ENCODE data around the gene CEP57L1.
"Not testable (repeated sequence)": the region's sequence is repeated elsewhere in the genome, so short reads cannot be mapped to it uniquely, and the experiment has no call there.

Gene CEP57L1

GRCh38 chr6:109102762-109103161 is 7.5 kb downstream of the CEP57L1 start:
- in situ Hi-C loops (cut with MboI; ENCODE audit: low sequenced_read_pairs) = no loop called here

- in situ Hi-C loops (cut with MboI; ENCODE audit: low sequenced_read_pairs) = no loop called here
Measured at GRCh38 chr6:109103942-109104341, 8.6 kb downstream of the CEP57L1 start.

GRCh38 chr6:109104512-109104911 is 9.2 kb downstream of the CEP57L1 start:
- in situ Hi-C loops (cut with MboI; ENCODE audit: low sequenced_read_pairs) = no loop called here

- in situ Hi-C loops (cut with MboI; ENCODE audit: low sequenced_read_pairs) = no loop called here
Measured at GRCh38 chr6:109105681-109106080, 10.4 kb downstream of the CEP57L1 start.

GRCh38 chr6:109109663-109110062 is 14.4 kb downstream of the CEP57L1 start:
- in situ Hi-C loops (cut with MboI; ENCODE audit: low sequenced_read_pairs) = not testable (repeated sequence)

DNA sequence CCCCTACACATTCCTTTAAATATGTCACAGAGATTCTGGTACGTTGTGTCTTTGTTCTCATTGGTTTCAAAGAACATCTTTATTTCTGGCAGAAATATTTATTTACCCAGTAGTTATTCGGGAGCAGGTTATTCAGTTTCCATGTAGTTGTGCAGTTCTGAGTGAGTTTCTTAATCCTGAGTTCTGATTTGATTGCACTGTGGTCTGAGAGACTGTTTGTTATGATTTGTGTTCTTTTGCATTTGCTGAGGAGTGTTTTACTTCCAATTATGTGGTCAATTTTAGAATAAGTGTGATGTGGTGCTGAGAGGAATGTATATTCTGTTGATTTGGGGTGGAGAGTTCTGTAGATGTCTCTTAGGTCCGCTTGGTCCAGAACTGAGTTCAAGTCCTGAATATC is 17.4 kb downstream of the CEP57L1 start:
- in situ Hi-C loops (cut with MboI; ENCODE audit: low sequenced_read_pairs) = not testable (repeated sequence)

DNA sequence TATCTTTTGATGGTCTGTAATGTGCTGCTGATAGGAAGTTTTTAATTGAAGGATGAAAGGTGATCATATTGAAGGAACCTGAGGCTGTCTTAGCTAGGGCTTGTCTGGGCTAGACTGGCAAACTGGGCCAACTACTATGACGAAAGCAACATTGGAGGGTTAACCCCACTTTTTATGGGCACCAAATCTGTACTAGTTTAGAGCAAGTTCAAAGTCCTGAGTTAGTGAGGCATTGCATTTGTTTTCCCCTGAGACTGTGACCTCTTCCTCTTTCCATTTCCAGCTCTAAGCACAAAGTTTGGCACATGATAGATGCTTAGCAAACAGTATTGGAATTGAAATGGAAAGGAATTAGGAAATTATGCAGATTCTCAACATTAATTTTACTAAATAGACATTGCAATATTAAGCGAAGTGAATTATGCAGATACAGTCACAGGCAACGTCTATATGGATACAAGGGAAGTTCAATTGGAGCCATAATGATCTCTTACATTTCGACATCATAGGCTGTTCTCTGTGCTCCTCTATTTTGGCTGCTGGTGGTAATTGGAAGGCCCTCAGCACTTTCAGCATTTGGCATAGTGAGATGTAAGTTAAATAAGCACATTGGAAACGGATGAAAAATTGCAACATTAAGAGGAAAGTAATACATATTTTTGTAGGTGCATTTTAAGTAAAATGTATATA is 22.2 kb downstream of the CEP57L1 start:
- in situ Hi-C loops (cut with MboI; ENCODE audit: low sequenced_read_pairs) = no loop called here

DNA sequence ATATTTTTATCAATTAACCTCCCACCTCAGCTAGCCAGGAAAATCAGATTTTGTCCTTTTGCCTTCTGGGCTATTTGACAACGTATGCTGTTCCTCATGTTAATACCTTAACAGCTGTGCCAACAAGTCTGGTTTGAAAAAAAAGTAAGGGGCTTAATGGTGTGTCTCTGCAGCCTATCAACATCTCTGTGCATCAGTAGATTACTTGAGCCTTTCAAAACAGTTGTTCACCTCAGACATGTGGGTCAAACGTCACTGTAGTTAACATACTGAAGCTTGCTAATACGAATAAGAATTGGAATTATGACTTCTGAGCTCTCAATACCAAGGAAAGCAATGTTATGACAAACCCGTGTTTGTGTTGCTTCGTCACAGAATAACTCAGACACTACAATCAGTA is 23.0 kb downstream of the CEP57L1 start:
- in situ Hi-C loops (cut with MboI; ENCODE audit: low sequenced_read_pairs) = no loop called here

GRCh38 chr6:109118871-109119354 is 23.6 kb downstream of the CEP57L1 start:
- in situ Hi-C loops (cut with MboI; ENCODE audit: low sequenced_read_pairs) = no loop called here

DNA sequence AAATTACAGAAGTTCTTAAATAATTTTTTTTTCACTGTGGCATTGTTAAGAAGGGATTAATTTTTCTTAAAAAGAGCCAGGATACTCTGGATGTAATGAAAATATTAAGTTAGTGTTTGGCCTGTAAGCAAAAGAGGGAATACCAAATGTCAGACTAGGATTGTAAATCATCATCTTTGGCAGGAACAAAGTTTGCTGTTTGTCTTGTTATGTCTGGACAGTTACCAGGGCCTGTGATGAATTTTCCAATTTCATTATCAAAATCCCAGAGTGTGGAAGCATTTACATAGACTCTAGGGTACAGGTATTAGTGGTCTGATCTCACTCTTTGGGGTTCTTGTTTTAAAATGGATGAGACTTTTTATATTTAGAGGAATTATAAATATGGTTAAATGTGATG is 26.1 kb downstream of the CEP57L1 start:
- in situ Hi-C loops (cut with MboI; ENCODE audit: low sequenced_read_pairs) = no loop called here

DNA sequence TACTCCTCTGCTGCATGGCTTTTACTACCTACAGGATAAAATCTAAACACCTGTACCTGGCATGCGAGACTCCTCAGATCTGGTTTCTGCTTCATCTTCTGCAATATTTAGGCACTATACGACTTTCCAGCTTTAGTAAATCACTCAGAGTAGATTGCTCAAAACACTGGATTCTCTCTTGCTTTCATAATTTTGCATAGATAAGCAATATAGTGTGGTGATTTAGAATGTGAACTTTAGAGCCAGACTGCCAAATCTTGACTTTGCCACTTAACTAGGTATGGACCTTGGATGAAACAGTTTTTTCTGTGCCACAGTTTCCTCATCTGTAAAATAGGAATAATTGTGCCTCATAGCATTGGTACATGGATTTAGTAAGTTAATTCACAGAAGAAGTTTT is 28.9 kb downstream of the CEP57L1 start:
- in situ Hi-C loops (cut with MboI; ENCODE audit: low sequenced_read_pairs) = no loop called here

- in situ Hi-C loops (cut with MboI; ENCODE audit: low sequenced_read_pairs) = no loop called here
Measured at GRCh38 chr6:109125504-109125903, 30.2 kb downstream of the CEP57L1 start.

DNA sequence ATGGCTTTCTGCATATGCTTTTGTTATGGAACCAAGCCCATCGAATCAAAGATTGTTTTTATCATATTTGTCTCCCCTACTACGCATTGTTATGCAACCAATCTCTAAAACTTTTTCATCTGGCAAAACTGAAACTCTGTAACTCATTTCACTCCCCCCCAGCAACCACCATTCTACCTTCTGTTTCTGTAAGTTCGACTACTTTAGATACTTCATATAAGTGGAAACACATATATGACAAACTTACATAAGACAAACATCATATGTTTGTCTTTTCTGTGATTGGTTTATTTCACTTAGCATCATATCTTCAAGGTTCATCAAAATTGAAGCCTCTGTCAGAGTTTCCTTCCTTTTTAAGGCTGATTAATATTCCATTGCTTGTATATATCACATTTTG is 34.8 kb downstream of the CEP57L1 start:
- in situ Hi-C loops (cut with MboI; ENCODE audit: low sequenced_read_pairs) = no loop called here

DNA sequence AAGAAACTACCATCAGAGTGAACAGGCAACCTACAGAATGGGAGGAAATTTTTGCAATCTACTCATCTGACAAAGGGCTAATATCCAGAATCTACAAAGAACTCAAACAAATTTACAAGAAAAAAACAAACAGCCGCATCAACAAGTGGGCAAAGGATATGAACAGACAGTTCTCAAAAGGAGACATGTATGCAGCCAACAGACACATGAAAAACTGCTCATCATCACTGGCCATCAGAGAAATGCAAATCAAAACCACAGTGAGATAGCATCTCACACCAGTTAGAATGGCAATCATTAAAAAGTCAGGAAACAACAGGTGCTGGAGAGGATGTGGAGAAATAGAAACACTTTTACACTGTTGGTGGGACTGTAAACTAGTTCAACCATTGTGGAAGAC is 40.3 kb downstream of the CEP57L1 start:
- in situ Hi-C loops (cut with MboI; ENCODE audit: low sequenced_read_pairs) = not testable (repeated sequence)

GRCh38 chr6:109136039-109136438 is 40.7 kb downstream of the CEP57L1 start:
- in situ Hi-C loops (cut with MboI; ENCODE audit: low sequenced_read_pairs) = not testable (repeated sequence)

- in situ Hi-C loops (cut with MboI; ENCODE audit: low sequenced_read_pairs) = not testable (repeated sequence)
Measured at GRCh38 chr6:109136530-109136929, 41.2 kb downstream of the CEP57L1 start.

GRCh38 chr6:109139109-109139508 is 43.8 kb downstream of the CEP57L1 start:
- in situ Hi-C loops (cut with MboI; ENCODE audit: low sequenced_read_pairs) = no loop called here

GRCh38 chr6:109142067-109142466 is 46.8 kb downstream of the CEP57L1 start:
- in situ Hi-C loops (cut with MboI; ENCODE audit: low sequenced_read_pairs) = not testable (repeated sequence)

- in situ Hi-C loops (cut with MboI; ENCODE audit: low sequenced_read_pairs) = no loop called here
Measured at GRCh38 chr6:109143191-109143590, 47.9 kb downstream of the CEP57L1 start.

DNA sequence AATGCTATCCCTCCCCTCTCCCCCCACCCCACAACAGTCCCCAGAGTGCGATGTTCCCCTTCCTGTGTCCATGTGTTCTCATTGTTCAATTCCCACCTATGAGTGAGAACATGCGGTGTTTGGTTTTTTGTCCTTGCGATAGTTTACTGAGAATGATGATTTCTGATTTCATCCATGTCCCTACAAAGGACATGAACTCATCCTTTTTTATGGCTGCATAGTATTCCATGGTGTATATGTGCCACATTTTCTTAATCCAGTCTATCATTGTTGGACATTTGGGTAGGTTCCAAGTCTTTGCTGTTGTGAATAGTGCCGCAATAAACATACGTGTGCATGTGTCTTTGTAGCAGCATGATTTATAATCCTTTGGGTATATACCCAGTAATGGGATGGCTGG is 52.9 kb downstream of the CEP57L1 start:
- in situ Hi-C loops (cut with MboI; ENCODE audit: low sequenced_read_pairs) = not testable (repeated sequence)

DNA sequence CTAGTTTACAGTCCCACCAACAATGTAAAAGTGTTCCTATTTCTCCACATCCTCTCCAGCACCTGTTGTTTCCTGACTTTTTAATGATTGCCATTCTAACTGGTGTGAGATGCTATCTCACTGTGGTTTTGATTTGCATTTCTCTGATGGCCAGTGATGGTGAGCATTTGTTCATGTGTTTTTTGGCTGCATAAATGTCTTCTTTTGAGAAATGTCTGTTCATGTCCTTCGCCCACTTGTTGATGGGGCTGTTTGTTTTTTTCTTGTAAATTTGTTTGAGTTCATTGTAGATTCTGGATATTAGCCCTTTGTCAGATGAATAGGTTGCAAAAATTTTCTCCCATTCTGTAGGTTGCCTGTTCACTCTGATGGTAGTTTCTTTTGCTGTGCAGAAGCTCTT is 53.4 kb downstream of the CEP57L1 start:
- in situ Hi-C loops (cut with MboI; ENCODE audit: low sequenced_read_pairs) = not testable (repeated sequence)

DNA sequence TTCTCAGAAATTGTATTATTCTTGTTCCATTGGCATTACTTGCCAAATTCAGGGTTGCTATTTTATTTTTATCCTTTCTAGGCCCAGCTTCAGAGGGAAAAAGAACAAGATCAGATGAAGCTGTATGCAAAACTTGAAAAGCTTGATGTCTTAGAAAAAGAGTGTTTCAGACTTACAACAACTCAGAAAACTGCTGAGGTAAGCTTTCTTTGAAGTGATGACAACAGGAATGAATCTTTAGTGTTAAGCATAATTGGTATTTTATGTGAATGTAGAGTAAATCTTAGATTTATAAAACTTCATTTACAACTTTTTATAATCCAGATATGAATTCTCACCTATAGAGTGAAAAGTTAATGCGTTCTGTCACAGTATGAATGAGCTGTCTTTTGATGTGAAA is 58.4 kb downstream of the CEP57L1 start:
- in situ Hi-C loops (cut with MboI; ENCODE audit: low sequenced_read_pairs) = no loop called here

DNA sequence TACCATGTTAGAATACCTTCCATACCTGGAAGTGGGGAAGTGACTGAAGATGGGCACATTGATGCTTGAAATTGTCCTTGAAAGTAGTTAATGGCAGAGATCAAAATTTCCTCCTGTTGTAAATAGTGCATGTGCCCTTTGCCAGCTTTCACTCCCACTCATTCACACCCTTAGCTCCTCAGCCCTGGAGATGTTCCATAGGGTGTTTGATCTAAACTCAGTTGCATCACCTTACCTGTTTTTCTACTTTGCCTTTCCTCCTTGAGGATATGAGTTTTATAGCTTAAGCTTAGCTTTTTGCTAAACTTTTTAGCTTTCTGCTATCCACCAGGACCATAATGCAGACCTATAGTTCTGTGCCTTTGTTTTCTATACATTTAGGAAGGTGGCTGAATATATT is 69.0 kb downstream of the CEP57L1 start:
- in situ Hi-C loops (cut with MboI; ENCODE audit: low sequenced_read_pairs) = no loop called here

Data from HL-60/S4 (cell line).